Upper lobe of left lung (tissue), 6 donors: ENCODE data around the gene PHF21B. TPM values are rescaled to one million over a fixed set of nuclear protein-coding genes. Genes with fewer than 3 reads are reported as not detected.
A peak's percentile ranks its signal among the peaks of the same experiment; 100 is the strongest.
"Not testable (repeated sequence)": the region's sequence is repeated elsewhere in the genome, so short reads cannot be mapped to it uniquely, and the experiment has no call there.

Experiments
- ATAC-seq, 2 donors: fragments of 200-7000 bp; cut with Tn5 transposase; one replicate each; pipeline ENCODE4 v1.9.1; 2022; ENCODE audit warnings: mild to moderate bottlenecking in 2 of 2, moderate library complexity in 2 of 2; ENCODE audit not compliant: low FRiP score in 2 of 2
- DNase-seq, 2 donors: peaks; one replicate each; pipeline ENCODE4 v3.0.0-alpha.2; 2019 to 2020
- H3K27ac ChIP-seq, 4 donors: fragments of 200-600 bp; sonication (generic); one replicate each; pipeline ENCODE4 v1.5.1; 2016 to 2019
- H3K27me3 ChIP-seq, 4 donors: fragments of 200-600 bp; sonication (generic); one replicate each; pipeline ENCODE4 v1.5.1; 2017 to 2019
- H3K36me3 ChIP-seq, 4 donors: fragments of 200-600 bp; sonication (generic); one replicate each; pipeline ENCODE4 v1.5.1; 2016 to 2019
- H3K4me1 ChIP-seq, 4 donors: fragments of 200-600 bp; sonication (generic); one replicate each; pipeline ENCODE4 v1.5.1; 2018 to 2019
- H3K4me3 ChIP-seq, 4 donors: fragments of 200-600 bp; sonication (generic); one replicate each; pipeline ENCODE4 v1.5.1; 2017 to 2019; ENCODE audit warnings: mild to moderate bottlenecking in 2 of 4, moderate library complexity in 1 of 4
- H3K9me3 ChIP-seq, 4 donors: fragments of 200-600 bp; sonication (generic); one replicate each; pipeline ENCODE4 v1.5.1; 2018 to 2019
- EP300 ChIP-seq, 4 donors: sonication (generic); formaldehyde crosslinking; IDR thresholded peaks; one replicate each; pipeline ENCODE4 v1.5.1; 2017; ENCODE audit warnings: antibody characterized with exemption in 4 of 4, control low read depth in 2 of 4
- POLR2A ChIP-seq, 4 donors: fragments of 450-650 bp; IDR thresholded peaks; one replicate each; pipeline ENCODE4 v1.5.1; 2016 to 2017; ENCODE audit warnings: antibody characterized with exemption in 4 of 4, mild to moderate bottlenecking in 2 of 4
- POLR2AphosphoS5 ChIP-seq, 2 donors: sonication (generic); formaldehyde crosslinking; IDR thresholded peaks; one replicate each; pipeline ENCODE4 v1.5.1; 2017; ENCODE audit warnings: antibody characterized with exemption in 2 of 2
- WGBS, 2 donors: methylation state at CpG; one replicate each; pipeline ENCODE4 v1.1.5; 2017 to 2018; 5-methylcytosine and 5-hydroxymethylcytosine counted together
- total RNA-seq, 6 donors: library from RNA; depleted of rRNA in 4 of 6; stranded (reverse); fragments of >200 nt in 4 of 6; gene quantifications; one replicate each; pipeline versions ENCODE4 v1.1.0 to v1.2.1, GENCODE V29; 2016 to 2021
- TF ChIP-seq, protein P1 (sequence below), 6 experiments: fragments of 450-650 bp in 4 of 6; fragments of 200-600 bp in 2 of 6; sonication (generic) in 2 of 6; IDR thresholded peaks; one replicate each; pipeline ENCODE4 v1.5.1; 2016 to 2019; ENCODE audit warnings: antibody characterized with exemption in 6 of 6
- donor health status: DM: no; HTN: no; CAD: no; lungs with moderate emphysema.
- donor health status: DM: no; HTN: yes; CAD: no; lungs with severe emphysema.

The PHF21B gene
- total RNA-seq, 6 donors from 2014 or later: 0.06 to 0.24 TPM; not detected in 4

- Histone ChIP-seq H3K4me3 (no peak overlapping the region), H3K4me1 (no peaks in the 10 kb centered on the region), H3K36me3 (no peaks in the 10 kb centered on the region), H3K9me3 (no peaks in the 10 kb centered on the region), H3K27ac (no peak overlapping the region), H3K27me3 (no peaks in the 10 kb centered on the region)
- TF ChIP-seq, protein P1, sequence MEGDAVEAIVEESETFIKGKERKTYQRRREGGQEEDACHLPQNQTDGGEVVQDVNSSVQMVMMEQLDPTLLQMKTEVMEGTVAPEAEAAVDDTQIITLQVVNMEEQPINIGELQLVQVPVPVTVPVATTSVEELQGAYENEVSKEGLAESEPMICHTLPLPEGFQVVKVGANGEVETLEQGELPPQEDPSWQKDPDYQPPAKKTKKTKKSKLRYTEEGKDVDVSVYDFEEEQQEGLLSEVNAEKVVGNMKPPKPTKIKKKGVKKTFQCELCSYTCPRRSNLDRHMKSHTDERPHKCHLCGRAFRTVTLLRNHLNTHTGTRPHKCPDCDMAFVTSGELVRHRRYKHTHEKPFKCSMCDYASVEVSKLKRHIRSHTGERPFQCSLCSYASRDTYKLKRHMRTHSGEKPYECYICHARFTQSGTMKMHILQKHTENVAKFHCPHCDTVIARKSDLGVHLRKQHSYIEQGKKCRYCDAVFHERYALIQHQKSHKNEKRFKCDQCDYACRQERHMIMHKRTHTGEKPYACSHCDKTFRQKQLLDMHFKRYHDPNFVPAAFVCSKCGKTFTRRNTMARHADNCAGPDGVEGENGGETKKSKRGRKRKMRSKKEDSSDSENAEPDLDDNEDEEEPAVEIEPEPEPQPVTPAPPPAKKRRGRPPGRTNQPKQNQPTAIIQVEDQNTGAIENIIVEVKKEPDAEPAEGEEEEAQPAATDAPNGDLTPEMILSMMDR (IDR thresholded peaks at IDR 0.05): no peak
- no peak for ATAC-seq
- 75 to 84% methylated on average over 5 of the region's 5 CpGs for WGBS, 2 donors
- no peak for DNase-seq
Observed at GRCh38 chr22:44924098-44924497, 85.7 kb downstream of the PHF21B start.

DNA sequence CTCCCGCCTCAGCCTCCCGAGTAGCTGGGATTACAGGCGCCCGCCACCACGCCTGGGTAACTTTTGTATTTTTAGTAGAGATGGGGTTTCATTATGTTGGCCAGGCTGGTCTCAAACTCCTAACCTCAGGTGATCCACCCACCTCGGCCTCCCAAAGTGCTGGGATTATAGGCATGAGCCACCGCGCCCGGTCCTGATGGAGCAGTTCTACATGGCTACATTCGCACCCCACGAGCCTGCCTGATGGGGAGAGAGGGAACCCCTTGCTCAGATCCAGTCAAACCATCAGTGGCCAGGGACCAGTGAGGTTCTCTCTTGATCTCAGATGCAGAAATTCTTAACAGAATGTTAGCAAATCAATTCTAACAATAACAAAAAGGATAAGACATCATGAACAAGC is 88.0 kb downstream of the PHF21B start:
- not testable (repeated sequence) for ATAC-seq, H3K9me3 ChIP-seq, H3K36me3 ChIP-seq, H3K4me3 ChIP-seq, H3K27ac ChIP-seq, H3K27me3 ChIP-seq, H3K4me1 ChIP-seq
- DNase-seq: peak in 1 of 2 donors; percentile 10
- 84 to 96% methylated on average over 4 to 11 of the region's 11 CpGs for WGBS, 2 donors

GRCh38 chr22:44920183-44920582 is 89.6 kb downstream of the PHF21B start:
- 81 to 92% methylated on average over 10 to 14 of the region's 14 CpGs for WGBS, 2 donors
- peak in 1 of 2 donors; percentile 9 for DNase-seq

GRCh38 chr22:44919691-44920090 is 90.1 kb downstream of the PHF21B start:
- Histone ChIP-seq H3K27me3 (no peaks in the 10 kb centered on the region), H3K4me3 (no peak overlapping the region), H3K4me1 (no peaks in the 10 kb centered on the region), H3K27ac (no peak overlapping the region), H3K36me3 (no peaks in the 10 kb centered on the region), H3K9me3 (no peaks in the 10 kb centered on the region)
- 69 to 91% methylated on average over 7 to 10 of the region's 10 CpGs for WGBS, 2 donors
- DNase-seq (peak in 1 of 2 donors; percentile 15), ATAC-seq (no peak)
- TF ChIP-seq POLR2AphosphoS5 (IDR thresholded peaks at IDR 0.05): no peak
- TF ChIP-seq, protein P1 (IDR thresholded peaks at IDR 0.05): no peak
- no peak for TF ChIP-seq POLR2A (IDR thresholded peaks at IDR 0.05)
- no peak for TF ChIP-seq EP300 (IDR thresholded peaks at IDR 0.05)

More at GRCh38 chr22:44920183-44920582, 89.6 kb downstream of the PHF21B start:
- ATAC-seq: no peak
- Histone ChIP-seq H3K4me1 (no peaks in the 10 kb centered on the region), H3K4me3 (no peak overlapping the region), H3K27me3 (no peaks in the 10 kb centered on the region), H3K9me3 (no peaks in the 10 kb centered on the region), H3K27ac (no peak overlapping the region), H3K36me3 (no peaks in the 10 kb centered on the region)
- no peak for TF ChIP-seq POLR2AphosphoS5 (IDR thresholded peaks at IDR 0.05)

- H3K36me3 ChIP-seq: no peaks in the 10 kb centered on the region
- H3K4me3 ChIP-seq: no peak overlapping the region
- whole genome bisulfite sequencing, 2 donors: 91 to 93% methylated on average over 8 of the region's 8 CpGs
- no peak overlapping the region for H3K27ac ChIP-seq
- H3K4me1 ChIP-seq: no peaks in the 10 kb centered on the region
- DNase-seq (peak in 1 of 2 donors; percentile 15), ATAC-seq (no peak)
- TF ChIP-seq, protein P1 (IDR thresholded peaks at IDR 0.05): no peak
- no peak for TF ChIP-seq EP300 (IDR thresholded peaks at IDR 0.05)
- TF ChIP-seq POLR2AphosphoS5 (IDR thresholded peaks at IDR 0.05): no peak
- TF ChIP-seq POLR2A (IDR thresholded peaks at IDR 0.05): no peak
- no peaks in the 10 kb centered on the region for H3K9me3 ChIP-seq
- H3K27me3 ChIP-seq: no peaks in the 10 kb centered on the region
Observed at GRCh38 chr22:44918925-44919392, 90.8 kb downstream of the PHF21B start.

- Histone ChIP-seq H3K4me1 (no peaks in the 10 kb centered on the region), H3K27ac (no peak overlapping the region), H3K27me3 (no peaks in the 10 kb centered on the region), H3K9me3 (no peaks in the 10 kb centered on the region), H3K36me3 (no peaks in the 10 kb centered on the region), H3K4me3 (no peak overlapping the region)
- WGBS, 2 donors: 79 to 87% methylated on average over 16 to 18 of the region's 18 CpGs
- DNase-seq (peak in 1 of 2 donors; percentile 18), ATAC-seq (no peak)
- no peak for TF ChIP-seq POLR2A (IDR thresholded peaks at IDR 0.05)
- TF ChIP-seq EP300 (IDR thresholded peaks at IDR 0.05): no peak
- TF ChIP-seq, protein P1 (IDR thresholded peaks at IDR 0.05): no peak
- TF ChIP-seq POLR2AphosphoS5 (IDR thresholded peaks at IDR 0.05): no peak
Observed at GRCh38 chr22:44918166-44918924, 91.5 kb downstream of the PHF21B start.
